Prostate gland (tissue), 2 donors: ENCODE results near the gene FOSL1. TPM values are rescaled to one million over a fixed set of nuclear protein-coding genes. Genes with fewer than 3 reads are reported as not detected.

Experiments used
- DNase-seq: peaks from one replicate; pipeline ENCODE4 v3.0.0-alpha.2; 2019; ENCODE audit warnings: low spot score
- H3K27ac ChIP-seq, 2 donors: fragments of 200-600 bp; sonication (generic); 2 replicates each; pipeline ENCODE4 v1.5.1; 2017 to 2019
- H3K27me3 ChIP-seq: fragments of 200-600 bp; sonication (generic); replicated peaks from 2 replicates; pipeline ENCODE4 v1.5.1; 2019; ENCODE audit not compliant: insufficient read depth
- H3K36me3 ChIP-seq, 2 donors: fragments of 200-600 bp; sonication (generic); 1 replicate in 1 of 2; 2 replicates in 1 of 2; pipeline versions ENCODE4 v1.5.1 to v1.8.1; 2017 to 2019
- H3K4me1 ChIP-seq: fragments of 200-600 bp; sonication (generic); replicated peaks from 2 replicates; pipeline ENCODE4 v1.5.1; 2019
- H3K4me3 ChIP-seq, 2 donors: fragments of 200-600 bp; sonication (generic); 2 replicates each; pipeline ENCODE4 v1.5.1; 2017 to 2019
- H3K9me3 ChIP-seq: fragments of 200-600 bp; sonication (generic); 2 replicates; pipeline ENCODE4 v1.5.1; 2017
- CTCF ChIP-seq, 4 experiments: fragments of 200-600 bp in 2 of 4; fragments of 450-650 bp in 2 of 4; sonication (generic) in 2 of 4; IDR thresholded peaks; 1 replicate in 3 of 4; 2 replicates in 1 of 4; pipeline ENCODE4 v1.5.1; 2016 to 2019; ENCODE audit warnings: antibody characterized with exemption in 4 of 4, mild to moderate bottlenecking in 2 of 4, moderate library complexity in 2 of 4
- POLR2A ChIP-seq: fragments of 450-650 bp; IDR thresholded peaks from one replicate; pipeline ENCODE4 v1.6.1; 2016; ENCODE audit warnings: antibody characterized with exemption, mild to moderate bottlenecking
- POLR2AphosphoS5 ChIP-seq: sonication (generic); formaldehyde crosslinking; IDR thresholded peaks from one replicate; pipeline ENCODE4 v1.6.1; 2017; ENCODE audit warnings: antibody characterized with exemption
- WGBS: methylation state at CpG from one replicate; pipeline ENCODE4 v1.1.5; 2018; 5-methylcytosine and 5-hydroxymethylcytosine counted together
- intact Hi-C: fragments of 100-400 bp; cut with DNase I; formaldehyde crosslinking; loops from one replicate; pipeline ENCODE4 v1.14.2; 2022
- total RNA-seq, 2 donors: library from RNA; depleted of rRNA; stranded (reverse); fragments of >200 nt; gene quantifications; one replicate each; pipeline ENCODE4 v1.1.0, GENCODE V29; 2016

Gene FOSL1
- total RNA-seq, 2 donors from 2014 or later: 2.6 to 3.4 TPM

- H3K4me1 ChIP-seq: peaks cover 5% of the 10 kb centered on the region
- no peak for DNase-seq
These were observed 47.5 kb downstream of the FOSL1 start for GRCh38 chr11:65852508-65853245.

GRCh38 chr11:65851811-65852507, 48.2 kb downstream of the FOSL1 start:
- Histone ChIP-seq H3K27me3 (no peaks in the 10 kb centered on the region), H3K4me1 (peaks cover 5% of the 10 kb centered on the region), H3K9me3 (no peaks in the 10 kb centered on the region), H3K36me3 (peaks cover 8 to 35% of the 10 kb centered on the region in 2 donors), H3K27ac (no peak overlapping the region), H3K4me3 (no peak overlapping the region)
- no peak for DNase-seq
- WGBS: 83% methylated on average over 10 of the region's 10 CpGs
- intact Hi-C loops: no loop called here
- TF ChIP-seq CTCF (IDR thresholded peaks at IDR 0.05) (no peak), POLR2A (no peak), POLR2AphosphoS5 (no peak)

More at GRCh38 chr11:65852508-65853245, 47.5 kb downstream of the FOSL1 start:
- Histone ChIP-seq H3K27ac (no peak overlapping the region), H3K27me3 (no peaks in the 10 kb centered on the region), H3K36me3 (peaks cover 8 to 35% of the 10 kb centered on the region in 2 donors), H3K9me3 (no peaks in the 10 kb centered on the region), H3K4me3 (no peak overlapping the region)
- TF ChIP-seq POLR2AphosphoS5: no peak
- TF ChIP-seq POLR2A: no peak
- no peak for TF ChIP-seq CTCF (IDR thresholded peaks at IDR 0.05)
- intact Hi-C loops: no loop called here
- 88% methylated on average over 33 of the region's 33 CpGs for WGBS

GRCh38 chr11:65851083-65851579, 49.1 kb downstream of the FOSL1 start:
- DNase-seq: no peak
- no peak for TF ChIP-seq POLR2AphosphoS5
- TF ChIP-seq CTCF (IDR thresholded peaks at IDR 0.05): no peak
- no peak for TF ChIP-seq POLR2A
- intact Hi-C loops: no loop called here
- H3K9me3 ChIP-seq: no peaks in the 10 kb centered on the region
- peaks cover 2% of the 10 kb centered on the region for H3K4me1 ChIP-seq
- WGBS: 88% methylated on average over 11 of the region's 14 CpGs
- H3K4me3 ChIP-seq: no peak overlapping the region
- H3K36me3 ChIP-seq: peaks cover 8 to 34% of the 10 kb centered on the region in 2 donors
- H3K27ac ChIP-seq: no peak overlapping the region
- H3K27me3 ChIP-seq: no peaks in the 10 kb centered on the region

GRCh38 chr11:65850217-65851082, 49.7 kb downstream of the FOSL1 start:
- no peak for DNase-seq
- intact Hi-C loops: no loop called here
- Histone ChIP-seq H3K36me3 (peaks cover 4 to 27% of the 10 kb centered on the region in 2 donors), H3K4me1 (no peaks in the 10 kb centered on the region), H3K4me3 (no peak overlapping the region), H3K9me3 (no peaks in the 10 kb centered on the region), H3K27ac (no peak overlapping the region), H3K27me3 (no peaks in the 10 kb centered on the region)
- 86% methylated on average over 19 of the region's 20 CpGs for WGBS
- TF ChIP-seq POLR2AphosphoS5 (no peak), POLR2A (no peak), CTCF (IDR thresholded peaks at IDR 0.05) (no peak)
